ENCODE measurements around the gene SLC10A7.

The SLC10A7 gene

DNA sequence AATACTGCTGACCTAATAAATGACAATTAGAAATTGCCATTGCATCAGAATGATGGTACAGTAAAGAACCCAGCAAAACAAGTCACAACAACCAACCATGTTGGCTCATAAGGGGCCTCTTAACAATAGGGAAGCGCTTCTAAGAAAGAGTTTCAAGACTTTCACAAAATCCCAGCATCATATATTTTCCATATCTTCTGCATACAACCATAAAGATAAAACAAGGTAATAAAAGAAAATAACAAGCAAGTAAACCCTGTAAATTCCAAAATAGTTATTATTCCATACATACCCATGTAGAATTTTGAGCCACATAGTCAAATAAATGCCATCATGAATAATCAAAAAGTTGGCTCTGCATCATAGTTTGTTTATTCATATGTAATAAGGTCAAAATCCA lies 8.2 kb downstream of the SLC10A7 start:
- no peak for DNase-seq (ENCODE audit: low read depth)
- H3K4me3 ChIP-seq (ENCODE audit: control insufficient read depth, low read depth, low read length): no peak overlapping the region
- TF ChIP-seq, protein P1, sequence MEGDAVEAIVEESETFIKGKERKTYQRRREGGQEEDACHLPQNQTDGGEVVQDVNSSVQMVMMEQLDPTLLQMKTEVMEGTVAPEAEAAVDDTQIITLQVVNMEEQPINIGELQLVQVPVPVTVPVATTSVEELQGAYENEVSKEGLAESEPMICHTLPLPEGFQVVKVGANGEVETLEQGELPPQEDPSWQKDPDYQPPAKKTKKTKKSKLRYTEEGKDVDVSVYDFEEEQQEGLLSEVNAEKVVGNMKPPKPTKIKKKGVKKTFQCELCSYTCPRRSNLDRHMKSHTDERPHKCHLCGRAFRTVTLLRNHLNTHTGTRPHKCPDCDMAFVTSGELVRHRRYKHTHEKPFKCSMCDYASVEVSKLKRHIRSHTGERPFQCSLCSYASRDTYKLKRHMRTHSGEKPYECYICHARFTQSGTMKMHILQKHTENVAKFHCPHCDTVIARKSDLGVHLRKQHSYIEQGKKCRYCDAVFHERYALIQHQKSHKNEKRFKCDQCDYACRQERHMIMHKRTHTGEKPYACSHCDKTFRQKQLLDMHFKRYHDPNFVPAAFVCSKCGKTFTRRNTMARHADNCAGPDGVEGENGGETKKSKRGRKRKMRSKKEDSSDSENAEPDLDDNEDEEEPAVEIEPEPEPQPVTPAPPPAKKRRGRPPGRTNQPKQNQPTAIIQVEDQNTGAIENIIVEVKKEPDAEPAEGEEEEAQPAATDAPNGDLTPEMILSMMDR (conservative IDR thresholded peaks at IDR 0.05; ENCODE audit: control insufficient read depth, insufficient read depth, low read depth, low read length): no peak

DNA sequence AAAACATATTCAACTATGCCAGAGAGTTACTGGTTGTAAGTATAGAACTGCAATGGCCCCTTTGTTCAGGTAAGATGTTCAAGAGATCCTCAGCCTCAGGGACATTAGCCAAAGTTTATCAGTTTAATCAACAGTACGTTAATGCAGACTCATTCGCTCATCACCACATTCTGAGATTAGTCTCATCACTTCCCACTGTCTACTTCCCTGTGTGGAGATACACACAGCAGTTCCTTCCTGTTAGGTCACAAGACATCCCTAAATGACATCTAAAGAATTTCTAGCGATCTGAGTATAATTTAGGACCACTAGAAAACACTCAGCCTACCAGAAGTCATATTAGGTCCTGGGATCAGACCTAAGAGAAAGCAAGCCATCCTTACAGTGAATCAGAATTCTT lies 10.4 kb downstream of the SLC10A7 start:
- TF ChIP-seq, protein P1 (conservative IDR thresholded peaks at IDR 0.05; ENCODE audit: control insufficient read depth, insufficient read depth, low read depth, low read length): no peak
- H3K4me3 ChIP-seq (ENCODE audit: control insufficient read depth, low read depth, low read length): no peak overlapping the region
- no peak for DNase-seq (ENCODE audit: low read depth)

DNA sequence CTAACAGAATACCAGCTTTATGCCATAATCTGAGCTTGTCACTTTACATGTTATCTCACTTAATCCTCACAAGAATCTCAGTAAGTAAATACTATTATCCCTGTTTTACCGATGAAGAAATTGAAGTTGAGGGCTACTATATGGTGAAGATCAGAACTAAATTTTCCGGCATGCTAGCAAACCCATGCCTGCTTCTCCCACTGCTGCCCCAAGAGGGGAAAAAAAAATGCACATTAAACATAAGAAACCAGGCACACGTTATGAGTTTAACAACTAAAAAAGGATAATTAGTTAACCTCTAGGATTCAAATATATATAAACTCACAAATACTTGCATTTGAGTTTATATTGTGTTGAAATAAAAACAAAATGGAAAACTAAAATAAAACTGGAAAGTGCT lies 10.8 kb downstream of the SLC10A7 start:
- no peak overlapping the region for H3K4me3 ChIP-seq (ENCODE audit: control insufficient read depth, low read depth, low read length)
- no peak for DNase-seq (ENCODE audit: low read depth)
- TF ChIP-seq, protein P1 (conservative IDR thresholded peaks at IDR 0.05; ENCODE audit: control insufficient read depth, insufficient read depth, low read depth, low read length): no peak

DNA sequence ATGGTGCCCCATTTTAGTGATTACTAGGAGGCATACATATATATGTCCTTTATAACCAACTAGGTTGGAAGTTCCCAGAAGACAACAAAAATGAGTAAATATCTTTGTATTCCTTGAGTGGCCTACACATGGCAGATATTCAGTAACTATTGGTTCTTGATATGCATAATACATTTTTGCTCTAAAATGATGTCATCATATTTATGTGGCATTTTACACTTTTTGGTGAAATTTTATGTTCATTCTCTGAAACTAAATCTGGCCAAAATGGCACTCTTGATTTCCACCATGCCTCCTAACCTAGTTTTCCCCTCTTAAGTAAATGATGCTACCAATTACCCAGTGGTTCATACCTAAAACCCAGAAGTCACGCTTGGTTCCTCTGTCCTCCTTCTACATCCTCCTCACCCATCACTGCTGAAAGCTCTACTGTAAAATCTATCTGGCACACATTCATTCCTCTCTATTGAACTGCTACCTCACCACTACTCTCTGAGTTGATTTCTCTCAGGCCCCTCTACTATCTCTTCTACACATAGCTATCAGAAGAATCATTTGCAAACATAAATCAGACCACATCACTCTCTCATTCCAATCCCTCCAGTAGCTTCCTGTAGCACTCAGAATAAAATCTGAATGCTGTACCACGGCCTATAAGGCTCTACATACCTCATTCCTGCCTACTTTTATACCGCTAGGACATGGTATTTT lies 13.4 kb downstream of the SLC10A7 start:
- no peak for DNase-seq (ENCODE audit: low read depth)
- TF ChIP-seq, protein P1 (conservative IDR thresholded peaks at IDR 0.05; ENCODE audit: control insufficient read depth, insufficient read depth, low read depth, low read length): no peak
- no peak overlapping the region for H3K4me3 ChIP-seq (ENCODE audit: control insufficient read depth, low read depth, low read length)

DNA sequence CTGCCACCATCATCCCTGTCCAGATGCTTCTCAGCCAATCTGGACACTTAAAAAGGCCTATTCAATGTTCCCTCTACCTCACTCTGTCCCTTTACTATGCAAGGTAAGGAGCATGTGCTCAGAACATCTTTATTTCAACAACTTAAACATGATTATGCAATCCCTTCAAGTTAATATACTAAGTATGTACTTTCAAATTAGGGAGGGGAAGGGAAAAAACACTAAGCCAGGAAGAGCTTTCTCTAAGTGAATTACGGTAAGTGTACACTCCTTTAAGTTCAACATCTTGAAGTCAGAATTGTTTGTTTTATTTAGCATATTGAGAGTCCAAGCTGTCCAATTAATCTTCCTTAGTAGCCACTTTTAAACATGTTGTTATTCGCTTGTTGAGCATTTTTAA lies 14.1 kb downstream of the SLC10A7 start:
- TF ChIP-seq, protein P1 (conservative IDR thresholded peaks at IDR 0.05; ENCODE audit: control insufficient read depth, insufficient read depth, low read depth, low read length): no peak

DNA sequence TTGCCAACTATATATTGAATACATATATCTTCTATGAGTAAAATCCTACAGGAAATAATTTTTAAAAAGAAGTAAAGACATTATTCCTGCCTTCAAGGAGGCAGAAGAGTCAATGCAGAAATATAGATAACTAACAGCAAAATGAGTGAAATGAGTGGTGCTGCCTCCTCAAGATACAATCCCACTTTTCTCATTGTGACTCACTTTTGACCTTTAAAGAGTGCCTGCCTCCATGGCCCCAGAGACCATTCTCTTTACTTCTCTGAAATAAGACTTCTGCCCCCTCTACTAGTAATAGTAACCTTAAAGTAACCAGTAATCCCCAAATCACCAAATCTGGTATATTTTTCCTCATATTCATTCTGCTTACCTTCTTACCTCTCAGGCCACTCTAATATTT lies 15.5 kb downstream of the SLC10A7 start:
- no peak overlapping the region for H3K4me3 ChIP-seq (ENCODE audit: control insufficient read depth, low read depth, low read length)
- TF ChIP-seq, protein P1 (conservative IDR thresholded peaks at IDR 0.05; ENCODE audit: control insufficient read depth, insufficient read depth, low read depth, low read length): no peak

More for the DNA sequence above, 14.1 kb downstream of the SLC10A7 start:
- no peak overlapping the region for H3K4me3 ChIP-seq (ENCODE audit: control insufficient read depth, low read depth, low read length)
- no peak for DNase-seq (ENCODE audit: low read depth)

More for the DNA sequence above, 15.5 kb downstream of the SLC10A7 start:
- DNase-seq (ENCODE audit: low read depth): no peak

Measured in fibroblast of mammary gland (primary cell).